Stimulated activated CD8-positive, alpha-beta memory T cell treated with anti-CD3 and anti-CD28 coated beads, Interleukin-7, amount 100 ng/mL, for 1 hour (primary cell): ENCODE results near the gene PNPLA5.
A peak's percentile ranks its signal among the peaks of the same experiment; 100 is the strongest.

Experiments used
- DNase-seq, 2 donors: peaks; one replicate each; pipeline ENCODE4 v3.0.0-alpha.2; 2020; ENCODE audit warnings: low read depth in 2 of 2

The PNPLA5 gene

GRCh38 chr22:43901976-43902643, 10.3 kb upstream of the PNPLA5 start:
- no peak for DNase-seq

- no peak for DNase-seq
These were observed 8.4 kb upstream of the PNPLA5 start for GRCh38 chr22:43900206-43900605.

GRCh38 chr22:43897751-43898261, 6.0 kb upstream of the PNPLA5 start:
- DNase-seq = no peak

- no peak for DNase-seq
These were observed 4.3 kb upstream of the PNPLA5 start for GRCh38 chr22:43895986-43896645.

- no peak for DNase-seq
These were observed 2.3 kb upstream of the PNPLA5 start for GRCh38 chr22:43894122-43894521.

GRCh38 chr22:43893266-43893665, 1.5 kb upstream of the PNPLA5 start:
- no peak for DNase-seq

- no peak for DNase-seq
These were observed 526 bp upstream of the PNPLA5 start for GRCh38 chr22:43892183-43892894.

- no peak for DNase-seq
These were observed 897 bp downstream of the PNPLA5 start for GRCh38 chr22:43890901-43891331.

GRCh38 chr22:43889860-43890253, 2.0 kb downstream of the PNPLA5 start:
- DNase-seq = no peak

GRCh38 chr22:43889201-43889859, 2.5 kb downstream of the PNPLA5 start:
- no peak for DNase-seq

- DNase-seq = no peak
These were observed 3.1 kb downstream of the PNPLA5 start for GRCh38 chr22:43888740-43889139.

GRCh38 chr22:43887391-43887790, 4.4 kb downstream of the PNPLA5 start:
- no peak for DNase-seq

- no peak for DNase-seq
These were observed 5.6 kb downstream of the PNPLA5 start for GRCh38 chr22:43886231-43886630.

GRCh38 chr22:43885786-43886185, 6.0 kb downstream of the PNPLA5 start:
- no peak for DNase-seq

- no peak for DNase-seq
These were observed 6.5 kb downstream of the PNPLA5 start for GRCh38 chr22:43885319-43885671.

GRCh38 chr22:43884600-43885318, 7.1 kb downstream of the PNPLA5 start:
- peak in 1 of 2 donors; percentile 13 for DNase-seq

- DNase-seq = no peak
These were observed 7.9 kb downstream of the PNPLA5 start for GRCh38 chr22:43883719-43884415.

GRCh38 chr22:43883012-43883661, 8.7 kb downstream of the PNPLA5 start:
- peak in 1 of 2 donors; percentile 10 for DNase-seq

GRCh38 chr22:43882122-43882767, 9.6 kb downstream of the PNPLA5 start:
- DNase-seq = no peak
